CD4-positive, CD25-positive, alpha-beta regulatory T cell (primary cell): ENCODE results near the gene PXDC1. TPM values are rescaled to one million over a fixed set of nuclear protein-coding genes. Genes with fewer than 3 reads are reported as not detected.
"Not testable (repeated sequence)": the region's sequence is repeated elsewhere in the genome, so short reads cannot be mapped to it uniquely, and the experiment has no call there.

Source experiments
- ATAC-seq, 2 donors: fragments of 150-1000 bp; cut with Tn5 transposase; one replicate each; pipeline ENCODE4 v1.10.0; 2021; ENCODE audit warnings: low read depth in 2 of 2, moderate number of reproducible peaks in 2 of 2, moderate library complexity in 1 of 2
- DNase-seq, 3 donors: peaks; one replicate each; pipeline versions ENCODE4 v3.0.0 to v3.0.0-alpha.2; 2012 to 2022; ENCODE audit warnings: mixed read lengths in 1 of 3
- H3K27ac ChIP-seq: one replicate; pipeline ENCODE4 v1.7.0; 2013; ENCODE audit warnings: mild to moderate bottlenecking, low read length; ENCODE audit not compliant: insufficient read depth, poor library complexity, severe bottlenecking
- H3K27me3 ChIP-seq: one replicate; pipeline ENCODE4 v1.7.0; 2013; ENCODE audit warnings: low read length; ENCODE audit not compliant: control insufficient read depth, insufficient read depth
- H3K36me3 ChIP-seq: one replicate; pipeline ENCODE4 v1.7.0; 2013; ENCODE audit warnings: mild to moderate bottlenecking, low read length, moderate library complexity; ENCODE audit not compliant: control insufficient read depth, insufficient read depth
- H3K4me1 ChIP-seq: 2 replicates; pipeline ENCODE4 v1.7.0; 2013; ENCODE audit warnings: mild to moderate bottlenecking, low read length; ENCODE audit not compliant: insufficient read depth, control insufficient read depth, poor library complexity, severe bottlenecking
- H3K4me3 ChIP-seq: one replicate; pipeline ENCODE4 v1.7.0; 2013; ENCODE audit warnings: low read depth, mild to moderate bottlenecking, low read length, moderate library complexity
- H3K9me3 ChIP-seq, 2 experiments: 1 replicate in 1 of 2; 2 replicates in 1 of 2; pipeline ENCODE4 v1.7.0; 2013; ENCODE audit warnings: low read length in 2 of 2, mild to moderate bottlenecking in 1 of 2, moderate library complexity in 1 of 2; ENCODE audit not compliant: control insufficient read depth in 2 of 2
- H3K27ac Mint-ChIP-seq, 3 donors: one replicate each; pipeline ENCODE4 v1.8.0; 2020 to 2022; ENCODE audit warnings: mild to moderate bottlenecking in 3 of 3, mixed read lengths in 3 of 3, moderate library complexity in 2 of 3
- H3K27me3 Mint-ChIP-seq: one replicate; pipeline ENCODE4 v1.8.0; 2022; ENCODE audit warnings: mild to moderate bottlenecking, mixed read lengths
- H3K36me3 Mint-ChIP-seq: one replicate; pipeline ENCODE4 v1.8.0; 2020; ENCODE audit warnings: mixed read lengths
- H3K4me1 Mint-ChIP-seq, 4 donors: one replicate each; pipeline ENCODE4 v1.8.0; 2020 to 2022; ENCODE audit warnings: mixed read lengths in 4 of 4, mild to moderate bottlenecking in 1 of 4
- H3K4me3 Mint-ChIP-seq, 4 donors: one replicate each; pipeline ENCODE4 v1.8.0; 2020 to 2022; ENCODE audit warnings: mild to moderate bottlenecking in 4 of 4, mixed read lengths in 4 of 4, moderate library complexity in 3 of 4
- H3K9me3 Mint-ChIP-seq, 7 donors: one replicate each; pipeline ENCODE4 v1.8.0; 2020 to 2022; ENCODE audit warnings: mixed read lengths in 7 of 7, mild to moderate bottlenecking in 3 of 7, moderate library complexity in 2 of 7
- polyA plus RNA-seq, 4 donors: library from polyadenylated mRNA; unstranded; fragments of 300-500 nt; fragmentation: Illumina TruSeq; gene quantifications; one replicate each; pipeline ENCODE4 v1.2.3, GENCODE V29; 2021
- total RNA-seq: library from RNA; stranded (reverse); gene quantifications from one replicate; pipeline ENCODE4 v1.2.3, GENCODE V29; 2022

Gene PXDC1
- total and polyA plus RNA-seq, 5 donors from 2014 or later: 1.1 TPM; not detected in 4

DNA sequence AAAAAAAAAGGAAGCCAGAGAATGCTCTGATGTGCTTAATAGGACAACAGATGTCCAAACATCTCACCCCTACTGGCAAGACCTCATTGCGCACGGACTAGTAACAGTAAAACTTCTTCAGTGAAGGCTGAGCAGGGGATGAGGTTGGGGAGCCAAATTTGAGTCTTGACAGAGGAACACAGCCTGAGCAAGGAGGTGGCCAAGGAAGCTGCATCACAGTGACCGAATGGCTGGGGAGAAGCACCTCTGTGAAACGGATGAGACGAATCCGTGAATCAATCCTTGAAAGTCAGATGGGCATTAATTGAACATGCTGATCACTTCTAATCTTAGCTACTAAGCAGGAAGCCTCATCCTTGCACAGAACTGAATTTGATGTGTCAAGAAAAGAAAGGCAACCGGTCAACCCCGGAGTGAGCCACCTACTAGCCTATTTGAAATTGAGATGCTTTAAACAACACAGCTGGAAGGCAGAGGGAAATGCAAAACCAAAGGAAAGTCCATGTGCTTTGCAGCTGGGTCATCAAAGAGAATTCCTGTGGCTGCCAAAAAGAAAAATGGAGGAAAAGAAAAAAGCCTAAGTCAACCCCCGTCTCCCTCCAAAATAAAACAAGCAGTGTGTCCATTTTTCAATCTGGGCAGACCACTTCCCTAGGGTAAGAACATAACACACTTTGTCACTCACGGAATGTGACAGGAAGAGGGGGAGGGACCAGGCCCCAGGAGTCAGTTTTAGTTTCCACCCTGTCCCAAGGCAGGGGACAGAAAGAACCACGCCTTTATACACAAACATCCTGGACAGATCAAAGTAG is 29.5 kb downstream of the PXDC1 start:
- peak in 1 of 3 donors; percentile 17 for DNase-seq
- H3K27ac ChIP-seq: no peak overlapping the region
- Mint-ChIP-seq H3K27me3 (no peaks in the 10 kb centered on the region), H3K27ac (no peak overlapping the region), H3K4me3 (no peak overlapping the region), H3K4me1 (peaks cover 0 to 5% (median 1%) of the 10 kb centered on the region in 4 donors), H3K36me3 (no peaks in the 10 kb centered on the region), H3K9me3 (peaks cover 0 to 3% (median 0%) of the 10 kb centered on the region in 7 donors)
- no peak for ATAC-seq
- no peak overlapping the region for H3K4me3 ChIP-seq
- H3K4me1 ChIP-seq: no peaks in the 10 kb centered on the region
- no peaks in the 10 kb centered on the region for H3K36me3 ChIP-seq
- no peaks in the 10 kb centered on the region for H3K9me3 ChIP-seq
- H3K27me3 ChIP-seq: no peaks in the 10 kb centered on the region

DNA sequence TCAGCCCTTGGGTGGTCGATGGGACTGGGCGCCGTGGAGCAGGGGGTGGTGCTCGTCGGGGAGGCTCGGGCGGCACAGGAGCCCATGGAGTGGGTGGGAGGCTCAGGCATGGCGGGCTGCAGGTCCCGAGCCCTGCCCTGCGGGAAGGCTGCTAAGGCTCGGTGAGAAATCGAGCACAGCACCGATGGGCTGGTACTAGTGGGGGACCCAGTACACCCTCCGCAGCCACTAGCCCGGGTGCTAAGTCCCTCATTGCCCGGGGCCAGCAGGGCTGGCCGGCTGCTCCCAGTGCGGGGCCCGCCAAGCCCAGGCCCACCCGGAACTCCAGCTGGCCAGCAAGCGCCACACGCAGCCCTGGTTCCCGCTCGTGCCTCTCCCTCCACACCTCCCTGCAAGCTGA is 30.7 kb downstream of the PXDC1 start:
- H3K4me3 ChIP-seq, H3K36me3 Mint-ChIP-seq, H3K4me1 ChIP-seq, H3K36me3 ChIP-seq, DNase-seq, H3K27ac ChIP-seq, H3K9me3 Mint-ChIP-seq, H3K27me3 ChIP-seq, H3K4me1 Mint-ChIP-seq, H3K9me3 ChIP-seq, H3K27me3 Mint-ChIP-seq, ATAC-seq, H3K4me3 Mint-ChIP-seq, H3K27ac Mint-ChIP-seq: not testable (repeated sequence)

DNA sequence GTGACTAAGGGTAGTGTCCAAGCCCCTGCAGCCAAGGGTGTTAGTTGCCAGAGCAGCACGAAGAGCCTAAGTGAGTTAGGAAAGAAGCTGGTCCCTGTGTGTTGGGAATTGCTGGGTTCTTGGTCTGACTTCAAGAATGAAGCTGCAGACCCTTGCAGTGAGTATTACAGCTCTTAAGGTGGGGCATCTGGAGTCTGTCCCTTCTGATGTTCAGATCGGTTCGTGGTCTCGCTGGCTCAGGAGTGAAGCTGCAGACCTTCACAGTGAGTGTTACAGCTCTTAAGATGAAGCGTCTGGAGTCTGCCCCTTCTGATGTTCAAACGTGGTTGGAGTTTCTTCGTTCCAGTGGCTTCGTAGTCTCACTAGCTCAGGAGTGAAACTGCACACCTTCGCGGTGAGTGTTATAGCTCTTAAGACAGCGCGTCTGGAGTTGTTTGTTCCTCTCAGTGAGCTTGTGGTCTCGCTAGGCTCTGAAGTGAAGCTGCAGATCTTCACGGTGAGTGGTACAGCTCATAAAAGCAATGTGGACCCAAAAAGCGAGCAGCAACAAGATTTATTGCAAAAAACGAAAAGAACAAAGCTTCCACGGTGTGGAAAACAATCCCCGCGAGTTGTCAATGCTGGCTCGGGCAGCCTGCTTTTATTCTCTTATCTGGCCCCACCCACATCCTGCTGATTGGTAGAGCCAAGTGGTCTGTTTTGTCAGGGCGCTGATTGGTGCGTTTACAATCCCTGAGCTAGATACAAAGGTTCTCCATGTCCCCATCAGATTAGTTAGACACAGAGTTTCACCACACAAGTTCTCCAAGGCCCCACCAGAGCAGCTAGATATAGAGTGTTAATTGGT is 31.8 kb downstream of the PXDC1 start:
- Histone ChIP-seq H3K36me3 (no peaks in the 10 kb centered on the region), H3K9me3 (no peaks in the 10 kb centered on the region), H3K4me3 (no peak overlapping the region), H3K4me1 (no peaks in the 10 kb centered on the region), H3K27ac (no peak overlapping the region), H3K27me3 (peaks cover 2% of the 10 kb centered on the region)
- DNase-seq (no peak), ATAC-seq (no peak)
- Mint-ChIP-seq H3K4me3 (no peak overlapping the region), H3K4me1 (peaks cover 0 to 5% (median 1%) of the 10 kb centered on the region in 4 donors), H3K27me3 (peaks cover 4% of the 10 kb centered on the region), H3K9me3 (peaks cover 0 to 2% (median 0%) of the 10 kb centered on the region in 7 donors), H3K27ac (no peak overlapping the region), H3K36me3 (no peaks in the 10 kb centered on the region)

DNA sequence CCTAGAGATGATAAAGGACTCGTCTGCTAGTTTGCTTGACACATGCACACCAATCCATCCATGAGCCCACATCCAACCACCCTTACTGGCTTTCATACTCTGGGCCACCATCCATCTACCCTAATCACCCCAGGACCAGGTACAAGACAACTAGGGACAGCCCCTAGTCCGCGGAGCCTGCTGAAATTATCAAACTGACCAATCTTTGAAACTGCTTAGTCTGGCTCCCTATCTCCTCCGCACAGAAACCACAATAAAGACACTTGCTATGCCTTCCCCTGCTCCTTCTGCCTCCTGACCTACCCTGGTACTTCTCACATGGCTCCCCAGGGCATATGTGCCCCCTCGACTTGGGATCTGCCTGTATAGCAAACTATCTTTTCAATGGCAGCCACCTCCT is 33.1 kb downstream of the PXDC1 start:
- no peaks in the 10 kb centered on the region for H3K4me1 ChIP-seq
- H3K9me3 ChIP-seq: no peaks in the 10 kb centered on the region
- ATAC-seq: no peak
- H3K4me3 Mint-ChIP-seq: no peak overlapping the region
- H3K36me3 Mint-ChIP-seq: no peaks in the 10 kb centered on the region
- peaks cover 8% of the 10 kb centered on the region for H3K27me3 Mint-ChIP-seq
- H3K36me3 ChIP-seq: no peaks in the 10 kb centered on the region
- no peak for DNase-seq
- no peak overlapping the region for H3K4me3 ChIP-seq
- H3K27ac Mint-ChIP-seq: no peak overlapping the region
- H3K27me3 ChIP-seq: peaks cover 2% of the 10 kb centered on the region
- peaks cover 0 to 5% (median 1%) of the 10 kb centered on the region in 4 donors for H3K4me1 Mint-ChIP-seq
- H3K27ac ChIP-seq: no peak overlapping the region
- H3K9me3 Mint-ChIP-seq: peaks cover 0 to 2% (median 0%) of the 10 kb centered on the region in 7 donors

DNA sequence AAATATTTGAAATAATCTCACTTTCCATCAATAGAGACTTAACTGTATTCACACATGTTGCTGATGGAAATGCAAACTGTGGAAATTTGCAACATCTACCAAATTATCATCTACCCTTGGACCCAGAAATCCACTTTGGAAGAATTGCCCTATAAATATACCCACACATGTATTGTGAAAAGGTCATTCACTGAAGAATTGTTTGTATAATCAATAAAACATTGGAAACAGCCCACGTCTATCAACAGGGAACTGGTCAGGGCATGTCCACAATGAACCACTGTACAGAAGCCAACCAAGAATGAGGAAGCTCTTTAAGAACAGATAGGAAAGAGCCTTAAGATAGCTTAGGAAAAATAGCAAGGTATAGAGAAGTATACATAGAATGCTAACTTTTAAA is 36.2 kb downstream of the PXDC1 start:
- Mint-ChIP-seq H3K4me1 (no peaks in the 10 kb centered on the region), H3K27me3 (peaks cover 8% of the 10 kb centered on the region), H3K9me3 (peaks cover 0 to 2% (median 0%) of the 10 kb centered on the region in 7 donors), H3K36me3 (no peaks in the 10 kb centered on the region), H3K4me3 (no peak overlapping the region), H3K27ac (no peak overlapping the region)
- Histone ChIP-seq H3K4me1 (no peaks in the 10 kb centered on the region), H3K36me3 (no peaks in the 10 kb centered on the region), H3K27me3 (peaks cover 2% of the 10 kb centered on the region), H3K4me3 (no peak overlapping the region), H3K9me3 (no peaks in the 10 kb centered on the region), H3K27ac (no peak overlapping the region)
- no peak for ATAC-seq
- no peak for DNase-seq

DNA sequence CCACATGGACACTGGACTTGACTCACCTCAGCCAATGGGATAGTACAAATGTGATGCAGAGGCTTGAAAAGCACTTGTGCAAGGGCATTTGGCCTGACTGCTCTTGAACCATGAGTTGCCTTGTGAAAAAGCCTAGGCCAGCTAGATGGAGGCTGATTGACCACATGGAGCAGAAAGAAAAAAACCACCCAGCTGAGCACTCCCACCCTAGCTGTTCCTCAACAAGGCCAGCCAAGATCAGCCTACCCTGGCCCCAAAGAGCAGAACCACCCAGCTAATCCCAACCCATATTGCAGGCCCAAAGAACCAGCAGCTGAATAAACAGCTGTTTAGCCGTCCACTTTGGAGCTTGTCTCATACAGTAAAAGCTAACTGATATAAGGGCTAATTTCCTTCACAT is 36.7 kb downstream of the PXDC1 start:
- peaks cover 2% of the 10 kb centered on the region for H3K27me3 ChIP-seq
- H3K4me3 Mint-ChIP-seq: no peak overlapping the region
- H3K9me3 ChIP-seq: no peaks in the 10 kb centered on the region
- H3K27ac Mint-ChIP-seq: no peak overlapping the region
- H3K4me1 ChIP-seq: no peaks in the 10 kb centered on the region
- H3K9me3 Mint-ChIP-seq: peaks cover 0 to 2% (median 0%) of the 10 kb centered on the region in 7 donors
- ATAC-seq (no peak), DNase-seq (no peak)
- H3K36me3 ChIP-seq: no peaks in the 10 kb centered on the region
- peaks cover 8% of the 10 kb centered on the region for H3K27me3 Mint-ChIP-seq
- no peaks in the 10 kb centered on the region for H3K36me3 Mint-ChIP-seq
- no peak overlapping the region for H3K27ac ChIP-seq
- no peaks in the 10 kb centered on the region for H3K4me1 Mint-ChIP-seq
- no peak overlapping the region for H3K4me3 ChIP-seq

DNA sequence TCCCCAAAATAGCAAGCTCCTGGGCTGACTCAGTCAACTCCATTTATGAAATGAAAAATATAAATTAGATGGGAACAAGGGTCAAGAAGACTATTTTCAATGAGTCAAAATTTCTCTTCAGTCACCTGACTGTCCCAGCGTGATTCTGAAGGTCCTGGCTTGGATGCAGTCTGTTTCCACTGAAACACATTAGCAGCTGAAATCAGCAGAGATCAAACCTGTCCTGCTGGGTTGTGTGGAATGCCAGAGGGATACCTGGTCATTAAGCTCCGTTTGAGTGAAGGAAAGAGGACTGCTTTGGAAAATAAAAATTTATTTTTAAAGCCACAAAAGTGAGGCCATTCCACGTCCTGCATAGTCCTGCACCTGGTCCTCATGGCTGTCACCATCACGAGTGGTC is 37.4 kb downstream of the PXDC1 start:
- no peak overlapping the region for H3K4me3 Mint-ChIP-seq
- H3K9me3 ChIP-seq: no peaks in the 10 kb centered on the region
- H3K9me3 Mint-ChIP-seq: peaks cover 0 to 2% (median 0%) of the 10 kb centered on the region in 7 donors
- no peak overlapping the region for H3K4me3 ChIP-seq
- H3K36me3 Mint-ChIP-seq: no peaks in the 10 kb centered on the region
- ATAC-seq (no peak), DNase-seq (no peak)
- H3K27me3 Mint-ChIP-seq: peaks cover 8% of the 10 kb centered on the region
- no peaks in the 10 kb centered on the region for H3K4me1 Mint-ChIP-seq
- H3K27ac Mint-ChIP-seq: no peak overlapping the region
- H3K27me3 ChIP-seq: peaks cover 2% of the 10 kb centered on the region
- no peaks in the 10 kb centered on the region for H3K4me1 ChIP-seq
- H3K27ac ChIP-seq: no peak overlapping the region
- no peaks in the 10 kb centered on the region for H3K36me3 ChIP-seq
